Fibroblast of gingiva (primary cell): ENCODE results near the gene ARHGEF35.
"Not testable (repeated sequence)": the region's sequence is repeated elsewhere in the genome, so short reads cannot be mapped to it uniquely, and the experiment has no call there.

Source experiments
- DNase-seq: peaks from one replicate; pipeline ENCODE4 v3.0.0-alpha.2; 2011; ENCODE audit warnings: low read depth

ARHGEF35 gene

DNA sequence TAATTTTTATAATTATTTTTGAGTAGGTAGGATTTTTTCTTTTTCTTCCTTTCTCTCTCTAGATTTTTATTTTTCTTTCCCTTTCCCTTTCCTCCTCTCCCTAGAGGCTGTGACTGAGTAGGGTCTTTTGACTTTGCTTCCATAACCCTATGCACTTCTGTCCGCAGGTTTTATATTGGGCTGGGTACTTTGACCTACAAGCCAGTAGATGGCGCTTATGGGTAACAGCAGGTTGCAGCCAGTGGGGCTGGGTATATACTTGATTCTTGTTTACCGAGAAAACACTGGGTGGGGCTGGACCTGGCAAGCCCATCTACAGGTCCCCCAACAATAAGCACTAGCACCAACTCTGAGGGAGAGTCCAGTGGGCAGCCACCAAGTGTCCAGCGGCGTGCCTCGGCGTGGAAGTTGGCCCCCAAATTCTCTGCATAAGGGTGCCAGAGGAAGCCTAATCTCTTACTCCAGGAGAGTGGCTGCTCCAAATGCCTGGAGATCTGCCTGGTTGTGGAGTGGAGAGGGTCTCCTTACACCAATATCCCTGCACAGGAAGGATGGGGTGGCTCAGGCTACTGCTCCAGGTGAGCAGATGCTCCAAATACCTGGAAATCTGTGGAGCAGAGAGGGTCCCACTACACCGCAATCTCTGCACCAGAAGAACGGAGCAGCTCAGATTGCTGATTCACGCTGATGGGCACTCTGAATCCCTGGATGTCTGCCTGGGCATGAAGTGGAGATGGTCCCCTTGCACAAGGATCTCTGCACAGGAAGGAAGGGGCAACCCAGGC is 17.1 kb downstream of the ARHGEF35 start:
- DNase-seq: peak; percentile 6

DNA sequence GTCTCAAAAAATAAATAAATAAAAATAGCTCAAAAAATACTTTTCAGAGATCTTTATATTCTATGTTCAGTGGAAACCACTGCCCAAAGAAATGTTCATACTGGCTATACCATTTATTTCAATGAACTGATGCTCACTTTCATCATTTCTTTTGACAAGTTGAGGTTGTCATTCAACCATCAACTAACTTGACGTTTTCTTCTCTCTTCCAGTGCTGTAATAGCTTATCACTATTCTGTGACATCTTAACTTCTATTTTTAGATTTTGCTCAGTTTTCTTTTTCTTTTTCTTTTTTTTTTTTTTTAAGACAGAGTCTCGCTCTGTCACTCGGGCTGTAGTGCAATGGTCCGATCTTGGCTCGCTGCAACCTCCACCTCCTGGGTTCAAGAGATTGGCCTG is 21.0 kb downstream of the ARHGEF35 start:
- DNase-seq: no peak

DNA sequence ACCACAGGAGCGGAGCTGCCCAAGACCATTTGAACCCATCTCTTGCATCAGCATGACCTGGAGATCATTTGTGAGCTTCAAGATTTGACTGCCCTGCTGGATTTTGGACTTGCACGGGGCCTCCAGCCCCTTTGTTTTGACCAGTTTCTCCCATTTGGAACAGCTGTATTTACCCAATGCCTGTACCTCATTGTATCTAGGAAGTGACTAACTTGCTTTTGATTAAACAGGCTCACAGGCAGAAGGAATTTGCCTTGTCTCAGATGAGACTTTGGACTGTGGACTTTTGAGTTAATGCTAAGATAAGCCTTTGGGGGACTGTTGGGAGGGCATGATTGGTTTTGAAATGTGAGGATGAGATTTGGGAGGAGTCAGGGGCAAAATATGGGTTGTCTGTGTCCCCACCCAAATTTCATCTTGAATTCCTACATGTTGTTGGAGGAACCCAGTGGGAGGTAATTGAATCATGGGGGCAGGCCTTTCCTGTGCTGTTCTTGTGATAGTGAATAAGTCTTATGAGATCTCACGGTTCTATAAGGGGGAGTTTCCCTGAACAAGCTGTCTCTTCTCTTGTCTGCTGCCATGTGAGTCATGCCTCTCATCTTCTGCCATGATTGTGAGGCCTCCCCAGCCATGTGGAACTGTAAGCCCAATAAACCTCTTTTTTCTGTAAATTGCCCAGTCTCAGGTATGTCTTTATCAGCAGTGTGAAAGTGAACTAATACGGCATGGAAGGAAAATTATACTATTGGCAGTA is 23.9 kb downstream of the ARHGEF35 start:
- DNase-seq: not testable (repeated sequence)

DNA sequence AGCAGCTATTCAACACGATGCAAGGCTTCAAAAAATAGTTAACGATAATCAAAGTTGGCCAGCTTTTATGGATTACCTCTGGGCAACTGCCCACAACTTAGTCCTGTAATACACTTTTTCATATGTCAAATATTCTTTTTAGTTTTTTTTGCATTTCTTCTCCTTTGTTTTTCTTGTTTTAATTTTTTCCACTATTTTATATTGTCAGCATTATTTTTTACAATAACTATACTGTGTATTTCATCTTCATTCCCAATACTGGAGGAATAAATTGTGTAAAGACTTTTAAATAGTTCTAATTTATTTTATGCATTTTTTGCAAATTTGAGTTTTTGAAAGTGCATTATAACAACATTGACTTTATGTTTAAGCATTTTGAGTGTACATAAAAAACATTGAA is 30.8 kb downstream of the ARHGEF35 start:
- DNase-seq: no peak

DNA sequence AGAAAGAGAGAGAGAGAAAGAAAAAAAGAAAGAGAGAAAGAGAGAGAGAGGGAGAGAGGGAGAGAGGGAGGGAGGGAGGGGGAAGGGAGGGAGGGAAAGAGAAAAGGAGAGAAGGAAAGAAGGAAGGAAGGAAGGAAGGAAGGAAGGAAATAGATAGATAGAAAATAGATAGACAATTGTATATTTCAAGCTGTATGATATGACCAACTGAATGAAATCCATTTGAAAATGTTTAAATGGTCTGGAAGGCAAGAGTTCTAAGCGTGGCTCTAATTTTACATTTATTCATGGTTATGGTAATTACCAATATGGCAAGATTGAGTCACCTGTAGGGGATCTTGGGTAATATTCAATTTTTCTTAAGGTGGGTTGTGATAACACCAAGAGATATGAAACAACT is 36.8 kb downstream of the ARHGEF35 start:
- DNase-seq: no peak

DNA sequence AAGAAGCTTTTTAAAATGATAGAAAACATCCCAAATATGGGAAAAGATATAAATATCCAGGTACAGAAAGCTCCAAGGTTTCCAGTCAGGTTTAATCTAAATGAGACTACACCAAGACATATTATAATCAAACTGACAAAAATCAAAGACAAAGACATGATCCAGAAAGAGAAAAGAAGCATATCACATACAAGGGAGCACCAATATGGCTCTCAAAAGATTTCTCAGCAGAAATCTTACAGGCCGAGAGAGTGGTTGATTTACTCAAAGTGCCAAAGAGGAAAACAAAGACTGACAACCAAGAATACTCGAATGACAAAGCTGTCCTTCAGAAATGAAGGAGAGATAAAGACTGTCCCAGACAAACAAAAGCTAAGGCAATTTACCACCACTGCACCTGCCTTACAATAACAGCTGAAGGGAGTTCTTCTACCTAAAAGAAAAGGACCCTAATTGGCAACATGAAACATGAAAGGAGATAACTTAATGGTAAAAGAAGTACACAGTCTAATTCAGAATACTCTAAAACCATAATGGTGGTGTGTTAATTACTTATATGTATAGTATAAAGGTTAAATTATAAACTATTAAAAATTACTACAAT is 47.3 kb downstream of the ARHGEF35 start:
- no peak for DNase-seq

DNA sequence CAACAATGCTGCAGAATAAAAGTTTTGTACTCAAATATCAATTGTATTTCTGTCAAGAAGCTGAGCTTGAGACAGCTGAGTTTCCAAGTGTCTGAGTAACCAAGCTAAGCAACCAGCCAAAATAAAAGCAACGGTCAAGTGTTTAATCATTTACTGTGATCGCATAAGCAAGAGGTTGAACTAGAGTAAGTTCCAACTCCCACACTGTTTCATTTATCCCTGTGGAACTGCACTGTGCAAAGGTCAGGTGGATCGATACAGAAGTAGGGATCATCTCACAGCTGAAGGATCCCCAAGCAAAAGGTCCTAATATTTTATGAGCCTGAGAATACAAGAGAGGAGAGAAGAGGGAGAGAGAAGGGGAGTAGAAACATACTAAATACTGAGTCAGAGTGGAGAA is 51.2 kb downstream of the ARHGEF35 start:
- no peak for DNase-seq

DNA sequence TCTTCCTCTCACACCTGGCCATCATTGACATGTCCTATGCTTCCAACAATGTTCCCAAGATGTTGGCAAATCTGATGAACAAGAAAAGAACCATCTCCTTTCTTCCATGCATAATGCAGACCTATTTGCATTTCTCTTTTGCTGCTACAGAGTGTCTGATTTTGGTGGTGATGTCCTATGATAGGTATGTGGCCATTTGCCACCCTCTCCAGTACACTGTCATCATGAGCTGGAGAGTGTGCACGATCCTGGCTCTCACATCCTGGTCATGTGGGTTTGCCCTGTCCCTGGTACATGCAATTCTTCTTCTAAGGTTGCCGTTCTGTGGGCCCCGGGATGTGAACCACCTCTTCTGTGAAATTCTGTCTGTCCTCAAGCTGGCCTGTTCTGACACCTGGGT is 53.4 kb downstream of the ARHGEF35 start:
- no peak for DNase-seq

DNA sequence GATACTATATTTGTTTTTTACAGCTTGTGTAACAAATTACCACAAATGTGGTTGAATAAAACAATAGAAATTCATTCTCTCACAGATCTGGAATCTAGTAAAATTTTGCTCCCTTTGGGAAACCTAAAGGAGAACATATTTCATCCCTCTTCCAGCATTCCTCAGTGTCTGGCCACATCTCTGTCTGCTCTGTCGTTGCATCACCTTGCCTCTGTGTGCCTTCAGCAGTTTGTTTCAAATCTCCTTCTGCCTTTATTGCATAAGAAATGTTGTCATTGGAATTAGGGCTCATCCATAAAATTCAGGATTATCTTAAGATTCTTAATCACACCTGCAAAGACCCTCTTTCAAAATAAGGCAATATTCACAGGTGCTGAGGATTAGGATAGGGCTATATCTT is 58.1 kb downstream of the ARHGEF35 start:
- no peak for DNase-seq
